ENCODE results near the gene RAB10.
"Not testable (repeated sequence)": the region's sequence is repeated elsewhere in the genome, so short reads cannot be mapped to it uniquely, and the experiment has no call there.

RAB10 gene

GRCh38 chr2:26016012-26016705 is 17.7 kb upstream of the RAB10 start:
- no peak for DNase-seq (ENCODE audit: low spot score)

- not testable (repeated sequence) for DNase-seq (ENCODE audit: low spot score)
Measured at GRCh38 chr2:26016706-26017045, 17.2 kb upstream of the RAB10 start.

- DNase-seq (ENCODE audit: low spot score) = no peak
Measured at GRCh38 chr2:26017464-26018183, 16.3 kb upstream of the RAB10 start.

GRCh38 chr2:26018184-26019055 is 15.5 kb upstream of the RAB10 start:
- DNase-seq (ENCODE audit: low spot score) = no peak

- no peak for DNase-seq (ENCODE audit: low spot score)
Measured at GRCh38 chr2:26020231-26020640, 13.6 kb upstream of the RAB10 start.

GRCh38 chr2:26024260-26024659 is 9.6 kb upstream of the RAB10 start:
- no peak for DNase-seq (ENCODE audit: low spot score)

- no peak for DNase-seq (ENCODE audit: low spot score)
Measured at GRCh38 chr2:26025509-26025908, 8.4 kb upstream of the RAB10 start.

GRCh38 chr2:26028083-26028482 is 5.8 kb upstream of the RAB10 start:
- DNase-seq (ENCODE audit: low spot score) = not testable (repeated sequence)

- DNase-seq (ENCODE audit: low spot score) = not testable (repeated sequence)
Measured at GRCh38 chr2:26032586-26033269, 1.2 kb upstream of the RAB10 start.

- DNase-seq (ENCODE audit: low spot score) = no peak
Measured at GRCh38 chr2:26033270-26033817, 540 bp upstream of the RAB10 start.

- no peak for DNase-seq (ENCODE audit: low spot score)
Measured at GRCh38 chr2:26034637-26034992, 731 bp downstream of the RAB10 start.

GRCh38 chr2:26035090-26035743 is 1.3 kb downstream of the RAB10 start:
- DNase-seq (ENCODE audit: low spot score) = no peak

GRCh38 chr2:26039603-26040323 is 5.9 kb downstream of the RAB10 start:
- DNase-seq (ENCODE audit: low spot score) = no peak

- no peak for DNase-seq (ENCODE audit: low spot score)
Measured at GRCh38 chr2:26043109-26043508, 9.2 kb downstream of the RAB10 start.

- no peak for DNase-seq (ENCODE audit: low spot score)
Measured at GRCh38 chr2:26043862-26044696, 10.2 kb downstream of the RAB10 start.

GRCh38 chr2:26048791-26049190 is 14.9 kb downstream of the RAB10 start:
- no peak for DNase-seq (ENCODE audit: low spot score)

- no peak for DNase-seq (ENCODE audit: low spot score)
Measured at GRCh38 chr2:26049641-26050040, 15.8 kb downstream of the RAB10 start.

- DNase-seq (ENCODE audit: low spot score) = no peak
Measured at GRCh38 chr2:26052740-26053139, 18.9 kb downstream of the RAB10 start.

- DNase-seq (ENCODE audit: low spot score) = no peak
Measured at GRCh38 chr2:26054598-26055348, 20.9 kb downstream of the RAB10 start.
